Fibroblast of mammary gland (primary cell): ENCODE data around the gene OTUB1.

Source experiments
- DNase-seq: peaks from one replicate; pipeline ENCODE4 v3.0.0-alpha.2; 2010; ENCODE audit warnings: low read depth
- H3K4me3 ChIP-seq: 2 replicates; pipeline ENCODE4 v1.5.1; 2011; ENCODE audit warnings: low read depth, mild to moderate bottlenecking, low read length, moderate library complexity; ENCODE audit not compliant: control insufficient read depth
- TF ChIP-seq, protein P1 (sequence below): conservative IDR thresholded peaks from 2 replicates; pipeline ENCODE4 v1.5.1; 2011; ENCODE audit warnings: low read depth, low read length, inconsistent platforms; ENCODE audit not compliant: control insufficient read depth, insufficient read depth

Gene OTUB1

DNA sequence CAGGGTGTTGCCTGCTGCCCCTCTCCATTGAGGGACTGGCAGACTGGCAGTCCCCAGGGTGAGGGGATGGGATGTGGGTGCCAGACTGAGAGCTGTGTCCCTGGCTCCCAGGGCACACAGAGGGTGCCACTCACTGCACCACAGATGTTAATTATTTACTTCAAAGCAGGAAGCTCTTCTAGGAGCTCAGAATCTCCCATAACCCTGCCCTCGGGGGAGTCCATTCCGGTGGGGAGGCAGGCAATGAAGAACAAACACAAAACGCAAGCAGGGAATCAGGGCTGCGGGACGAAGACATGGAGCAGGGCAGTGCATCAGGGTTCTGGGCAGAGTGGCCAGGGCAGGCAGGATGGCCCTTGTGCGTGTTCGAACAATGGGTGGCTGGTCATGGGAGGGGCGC, 25.1 kb downstream of the OTUB1 start:
- TF ChIP-seq, protein P1, sequence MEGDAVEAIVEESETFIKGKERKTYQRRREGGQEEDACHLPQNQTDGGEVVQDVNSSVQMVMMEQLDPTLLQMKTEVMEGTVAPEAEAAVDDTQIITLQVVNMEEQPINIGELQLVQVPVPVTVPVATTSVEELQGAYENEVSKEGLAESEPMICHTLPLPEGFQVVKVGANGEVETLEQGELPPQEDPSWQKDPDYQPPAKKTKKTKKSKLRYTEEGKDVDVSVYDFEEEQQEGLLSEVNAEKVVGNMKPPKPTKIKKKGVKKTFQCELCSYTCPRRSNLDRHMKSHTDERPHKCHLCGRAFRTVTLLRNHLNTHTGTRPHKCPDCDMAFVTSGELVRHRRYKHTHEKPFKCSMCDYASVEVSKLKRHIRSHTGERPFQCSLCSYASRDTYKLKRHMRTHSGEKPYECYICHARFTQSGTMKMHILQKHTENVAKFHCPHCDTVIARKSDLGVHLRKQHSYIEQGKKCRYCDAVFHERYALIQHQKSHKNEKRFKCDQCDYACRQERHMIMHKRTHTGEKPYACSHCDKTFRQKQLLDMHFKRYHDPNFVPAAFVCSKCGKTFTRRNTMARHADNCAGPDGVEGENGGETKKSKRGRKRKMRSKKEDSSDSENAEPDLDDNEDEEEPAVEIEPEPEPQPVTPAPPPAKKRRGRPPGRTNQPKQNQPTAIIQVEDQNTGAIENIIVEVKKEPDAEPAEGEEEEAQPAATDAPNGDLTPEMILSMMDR: no peak
- H3K4me3 ChIP-seq: no peak overlapping the region
- no peak for DNase-seq

DNA sequence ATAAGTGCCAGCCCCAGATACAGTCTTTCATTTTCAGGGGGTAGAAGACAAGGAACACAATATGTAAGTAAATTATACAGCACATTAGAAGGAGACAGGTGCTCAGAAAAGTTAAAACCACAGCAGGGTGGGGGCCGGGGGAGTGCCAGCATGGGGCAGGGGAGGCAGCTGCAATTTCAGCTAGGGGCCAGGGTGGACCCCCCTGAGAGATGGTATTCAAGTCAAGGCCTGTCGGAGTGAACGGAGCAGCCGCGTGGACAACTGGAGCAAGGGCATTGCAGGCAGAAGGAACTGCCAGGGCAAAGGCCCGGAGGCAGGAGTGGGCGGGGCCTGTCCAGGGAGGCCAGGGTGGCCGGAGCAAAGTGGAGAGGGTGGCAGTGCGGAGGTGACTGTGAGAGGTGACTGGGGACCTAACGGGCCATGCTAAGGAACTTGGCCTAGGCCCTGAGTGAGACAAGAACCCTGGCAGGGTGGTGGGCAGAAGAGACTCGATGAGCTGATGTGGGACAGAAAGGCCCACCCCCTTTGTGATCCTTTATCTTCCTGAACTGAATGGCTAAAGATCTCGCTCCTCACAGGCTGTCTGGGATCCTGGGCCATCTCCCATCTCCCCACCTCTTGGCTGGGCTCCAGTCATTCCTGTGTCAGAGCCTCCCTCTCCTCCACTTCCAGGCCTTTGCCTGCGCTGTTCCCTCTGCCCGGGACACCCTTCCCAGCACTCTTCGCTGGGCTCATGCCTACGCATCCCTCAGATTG, 27.1 kb downstream of the OTUB1 start:
- DNase-seq: no peak
- H3K4me3 ChIP-seq: no peak overlapping the region
- TF ChIP-seq, protein P1: no peak

DNA sequence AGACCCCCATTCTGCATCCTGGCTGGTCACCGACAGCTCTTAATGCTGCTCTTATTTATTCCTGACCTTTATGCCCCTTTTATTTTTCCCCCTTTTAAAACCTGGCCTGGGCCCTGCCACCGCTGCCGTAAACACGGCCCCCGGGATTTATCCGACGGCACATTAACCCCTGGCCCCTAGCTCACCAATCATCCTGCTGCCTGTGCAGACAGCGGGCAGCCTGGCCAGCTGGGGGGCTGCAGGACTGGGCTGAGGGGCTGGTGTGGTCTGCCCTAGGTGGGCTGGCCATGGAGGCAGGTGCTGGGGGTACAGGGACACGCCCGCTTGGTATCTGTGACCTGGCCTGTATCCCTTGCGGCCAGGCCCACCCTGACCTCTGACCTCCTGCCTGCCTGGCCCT, 28.1 kb downstream of the OTUB1 start:
- TF ChIP-seq, protein P1: no peak
- no peak for DNase-seq
- H3K4me3 ChIP-seq: no peak overlapping the region

DNA sequence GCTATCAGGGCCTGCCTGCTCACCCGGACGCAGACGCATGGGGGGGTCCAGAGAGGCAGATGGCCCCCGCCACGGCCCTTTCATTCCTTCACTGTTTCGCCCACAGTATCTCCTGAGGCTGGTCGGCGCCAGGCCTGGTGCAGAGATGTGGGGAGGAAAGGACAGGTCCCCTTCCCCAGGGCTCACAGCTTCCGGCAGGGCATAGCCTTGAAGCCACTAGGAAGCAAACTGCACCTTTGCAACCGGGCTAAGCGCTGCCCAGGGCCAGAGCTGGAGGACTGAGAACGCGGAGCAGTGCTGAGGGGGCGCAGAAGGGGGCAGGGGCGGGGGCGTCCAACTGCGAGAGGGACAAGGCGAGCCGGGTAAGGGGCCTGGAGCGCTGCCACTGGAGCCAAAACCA, 29.3 kb downstream of the OTUB1 start:
- TF ChIP-seq, protein P1: no peak
- no peak for DNase-seq
- no peak overlapping the region for H3K4me3 ChIP-seq

DNA sequence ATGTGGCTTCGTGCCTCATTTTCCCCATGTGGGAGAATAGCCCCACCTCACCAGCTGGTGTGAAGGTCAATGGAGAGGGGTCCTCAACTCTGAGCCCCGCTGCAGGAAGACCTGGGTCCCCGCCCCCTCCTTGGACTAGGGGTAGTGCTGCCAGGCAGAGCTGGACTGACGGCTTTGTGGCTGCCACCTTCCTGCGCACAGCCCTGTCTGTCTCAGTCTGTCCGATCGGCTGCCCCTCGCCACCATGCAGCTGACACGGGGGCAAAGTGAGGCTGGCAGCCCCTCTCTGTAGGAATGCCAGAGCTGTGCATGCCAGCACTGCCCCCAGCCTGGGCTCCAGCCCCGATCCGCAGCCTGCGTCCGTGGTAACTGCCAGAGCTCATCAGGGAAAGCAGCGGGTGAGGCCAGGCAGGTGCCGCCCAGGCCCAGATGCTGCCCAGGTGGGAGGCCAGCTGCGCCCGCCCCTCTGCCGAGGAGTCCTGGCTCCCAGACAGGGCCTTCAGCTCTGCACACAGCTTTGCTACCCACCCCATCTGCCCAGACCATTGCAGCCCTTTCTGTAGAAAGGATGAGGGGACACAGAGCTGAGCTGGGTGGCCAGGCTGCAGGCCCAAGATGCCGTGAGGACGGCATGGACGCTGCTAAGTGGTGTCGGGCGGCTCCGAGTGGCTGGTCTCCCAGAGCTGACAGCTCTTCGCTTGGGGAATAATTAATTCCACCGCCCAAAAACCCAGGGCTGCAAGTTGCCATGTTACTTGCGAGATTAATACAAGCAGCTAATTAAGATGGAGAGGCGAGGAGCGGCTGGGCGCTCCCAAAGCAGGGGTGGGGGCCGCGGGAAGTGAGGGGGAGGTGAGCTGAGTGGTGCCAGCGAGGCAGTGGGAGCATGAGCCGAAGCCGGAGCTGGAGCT, 30.0 kb downstream of the OTUB1 start:
- H3K4me3 ChIP-seq: no peak overlapping the region
- TF ChIP-seq, protein P1: no peak
- DNase-seq: no peak

DNA sequence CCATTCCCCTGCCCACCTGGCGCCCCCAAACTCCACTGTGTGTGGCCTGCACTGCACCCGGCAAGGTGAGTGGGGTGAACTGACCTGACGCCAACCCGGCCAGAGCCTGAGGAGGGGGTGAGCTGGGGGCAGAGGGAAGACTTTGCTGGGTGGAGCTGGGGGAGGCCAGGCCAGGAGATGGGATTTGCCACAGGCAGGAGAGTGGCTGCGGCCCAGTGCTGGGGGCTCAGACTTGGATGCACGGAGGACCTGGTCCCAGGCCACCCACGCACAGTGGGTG, 31.6 kb downstream of the OTUB1 start:
- TF ChIP-seq, protein P1: no peak
- no peak for DNase-seq
- no peak overlapping the region for H3K4me3 ChIP-seq
